Body of pancreas (tissue), 4 donors: ENCODE data around the gene RSL1D1. TPM values are rescaled to one million over a fixed set of nuclear protein-coding genes. Genes with fewer than 3 reads are reported as not detected.

Source experiments
- ATAC-seq: fragments of 150-250 bp; one replicate; pipeline ENCODE4 v1.9.1; 2016
- DNase-seq, 4 donors: peaks; one replicate each; pipeline ENCODE4 v3.0.0-alpha.2; 2019
- H3K27ac ChIP-seq, 4 donors: fragments of 200-600 bp; sonication (generic); 1 replicate in 3 of 4; 2 replicates in 1 of 4; pipeline versions ENCODE4 v1.5.1 to v1.6.1; 2016 to 2019; ENCODE audit warnings: mild to moderate bottlenecking in 1 of 4, mixed read lengths in 1 of 4, moderate library complexity in 1 of 4
- H3K27me3 ChIP-seq, 2 donors: fragments of 200-600 bp; sonication (generic); one replicate each; pipeline ENCODE4 v1.6.0; 2016; ENCODE audit warnings: mild to moderate bottlenecking in 1 of 2
- H3K36me3 ChIP-seq, 2 donors: fragments of 200-600 bp; sonication (generic); replicated peaks in 1 of 2; 2 replicates each; pipeline ENCODE4 v1.5.1; 2016; ENCODE audit warnings: low read depth in 2 of 2; ENCODE audit not compliant: insufficient read depth in 1 of 2
- H3K4me1 ChIP-seq: fragments of 200-600 bp; sonication (generic); one replicate; pipeline ENCODE4 v1.6.0; 2016
- H3K4me3 ChIP-seq, 2 donors: fragments of 200-600 bp; sonication (generic); 1 replicate in 1 of 2; 2 replicates in 1 of 2; pipeline ENCODE4 v1.5.1; 2016 to 2019
- H3K9me3 ChIP-seq, 3 donors: fragments of 200-600 bp; sonication (generic); 1 replicate in 2 of 3; 2 replicates in 1 of 3; pipeline ENCODE4 v1.5.1; 2016
- POLR2A ChIP-seq, 3 donors: fragments of 450-650 bp; IDR thresholded peaks; one replicate each; pipeline ENCODE4 v1.6.1; 2016; ENCODE audit warnings: antibody characterized with exemption in 3 of 3, mild to moderate bottlenecking in 2 of 3
- WGBS, 2 donors: methylation state at CpG; one replicate each; pipeline ENCODE4 v1.1.5; 2017; 5-methylcytosine and 5-hydroxymethylcytosine counted together
- intact Hi-C: fragments of 100-400 bp; cut with DNase I; formaldehyde crosslinking; loops from one replicate; pipeline ENCODE4 v1.15.1; 2023
- total RNA-seq, 2 donors: library from RNA; depleted of rRNA; stranded (reverse); fragments of >200 nt; gene quantifications; one replicate each; pipeline ENCODE4 v1.1.0, GENCODE V29; 2016
- TF ChIP-seq, protein P1 (sequence below), 7 experiments: fragments of 450-650 bp in 4 of 7; fragments of 200-600 bp in 3 of 7; sonication (generic) in 3 of 7; IDR thresholded peaks; one replicate each; pipeline ENCODE4 v1.5.1; 2016 to 2019; ENCODE audit warnings: antibody characterized with exemption in 7 of 7

RSL1D1 gene
- total RNA-seq, 2 donors from 2014 or later: 199 to 246 TPM

- no peak overlapping the region for H3K27ac ChIP-seq
- H3K4me3 ChIP-seq: no peak overlapping the region
- DNase-seq (no peak), ATAC-seq (no peak)
- 97 to 100% methylated on average over 7 to 11 of the region's 11 CpGs for WGBS, 2 donors
- intact Hi-C loops: loop anchor here (10.0 kb wide), 1 partner anchor 58 kb away; no protein-coding TSS in a partner anchor
- peaks cover 4% of the 10 kb centered on the region for H3K4me1 ChIP-seq
- H3K27me3 ChIP-seq: no peaks in the 10 kb centered on the region
- peaks cover 37 to 62% of the 10 kb centered on the region in 2 donors for H3K36me3 ChIP-seq
- no peak for TF ChIP-seq POLR2A (IDR thresholded peaks at IDR 0.05)
- TF ChIP-seq, protein P1, sequence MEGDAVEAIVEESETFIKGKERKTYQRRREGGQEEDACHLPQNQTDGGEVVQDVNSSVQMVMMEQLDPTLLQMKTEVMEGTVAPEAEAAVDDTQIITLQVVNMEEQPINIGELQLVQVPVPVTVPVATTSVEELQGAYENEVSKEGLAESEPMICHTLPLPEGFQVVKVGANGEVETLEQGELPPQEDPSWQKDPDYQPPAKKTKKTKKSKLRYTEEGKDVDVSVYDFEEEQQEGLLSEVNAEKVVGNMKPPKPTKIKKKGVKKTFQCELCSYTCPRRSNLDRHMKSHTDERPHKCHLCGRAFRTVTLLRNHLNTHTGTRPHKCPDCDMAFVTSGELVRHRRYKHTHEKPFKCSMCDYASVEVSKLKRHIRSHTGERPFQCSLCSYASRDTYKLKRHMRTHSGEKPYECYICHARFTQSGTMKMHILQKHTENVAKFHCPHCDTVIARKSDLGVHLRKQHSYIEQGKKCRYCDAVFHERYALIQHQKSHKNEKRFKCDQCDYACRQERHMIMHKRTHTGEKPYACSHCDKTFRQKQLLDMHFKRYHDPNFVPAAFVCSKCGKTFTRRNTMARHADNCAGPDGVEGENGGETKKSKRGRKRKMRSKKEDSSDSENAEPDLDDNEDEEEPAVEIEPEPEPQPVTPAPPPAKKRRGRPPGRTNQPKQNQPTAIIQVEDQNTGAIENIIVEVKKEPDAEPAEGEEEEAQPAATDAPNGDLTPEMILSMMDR (IDR thresholded peaks at IDR 0.05): no peak
- H3K9me3 ChIP-seq: no peaks in the 10 kb centered on the region
Measured at GRCh38 chr16:11843206-11843605, 8.1 kb downstream of the RSL1D1 start.

DNA sequence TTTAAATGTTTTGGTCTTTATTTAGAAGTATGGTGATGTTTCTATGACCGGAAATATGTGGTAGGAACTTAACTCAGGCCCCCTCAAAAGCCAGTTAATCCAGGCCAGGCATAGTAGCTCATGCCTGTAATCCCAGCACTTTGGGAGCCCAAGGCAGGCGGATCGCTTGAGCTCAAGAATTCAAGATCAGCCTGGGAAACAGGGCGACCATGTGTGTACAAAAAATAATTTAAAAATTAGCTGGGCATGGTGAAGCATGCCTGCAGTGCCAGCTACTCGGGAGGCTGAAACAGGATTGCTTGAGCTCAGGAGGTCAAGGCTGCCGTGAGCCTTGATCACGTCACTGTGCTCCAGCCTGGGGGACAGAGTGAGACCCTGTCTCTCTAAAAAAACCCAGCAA lies 10.3 kb downstream of the RSL1D1 start:
- H3K4me1 ChIP-seq: no peaks in the 10 kb centered on the region
- H3K27me3 ChIP-seq: no peaks in the 10 kb centered on the region
- ATAC-seq (no peak), DNase-seq (no peak)
- H3K36me3 ChIP-seq: peaks cover 34 to 71% of the 10 kb centered on the region in 2 donors
- H3K27ac ChIP-seq: no peak overlapping the region
- 94 to 97% methylated on average over 7 of the region's 7 CpGs for WGBS, 2 donors
- intact Hi-C loops: loop anchor here (10.0 kb wide), 1 partner anchor 56 kb away; no protein-coding TSS in a partner anchor
- H3K4me3 ChIP-seq: no peak overlapping the region
- H3K9me3 ChIP-seq: no peaks in the 10 kb centered on the region
- TF ChIP-seq, protein P1 (IDR thresholded peaks at IDR 0.05): no peak
- no peak for TF ChIP-seq POLR2A (IDR thresholded peaks at IDR 0.05)

DNA sequence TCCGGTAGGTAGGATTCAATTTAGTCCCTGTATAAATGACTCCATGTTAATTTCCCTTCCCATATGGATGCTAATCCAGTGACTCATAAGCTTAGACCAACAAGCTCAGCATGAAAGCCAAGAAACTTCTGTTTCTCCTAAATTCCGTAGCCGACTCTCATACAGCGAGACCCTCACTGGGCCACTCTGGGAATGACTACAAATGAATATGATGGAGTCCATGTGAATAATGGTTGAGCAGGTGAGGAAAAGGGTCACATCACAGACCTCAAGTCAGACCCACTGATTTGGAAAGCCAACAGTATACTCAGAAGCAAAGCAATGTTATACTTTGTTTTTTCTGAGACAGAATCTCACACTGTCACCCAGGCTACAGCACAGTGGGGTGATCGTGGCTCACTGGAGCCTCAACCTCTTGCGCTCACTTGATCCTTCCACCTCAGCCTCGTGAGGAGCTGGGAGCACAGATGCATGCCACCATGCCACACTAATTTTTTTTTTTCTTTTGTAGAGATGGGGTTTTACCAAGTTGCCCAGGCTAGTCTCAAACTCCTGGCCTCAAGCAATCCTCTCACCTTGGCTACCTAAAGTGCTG lies 14.6 kb downstream of the RSL1D1 start:
- intact Hi-C loops: no loop called here
- Histone ChIP-seq H3K4me3 (no peak overlapping the region), H3K9me3 (no peaks in the 10 kb centered on the region), H3K27ac (no peak overlapping the region), H3K36me3 (peaks cover 17 to 50% of the 10 kb centered on the region in 2 donors), H3K27me3 (no peaks in the 10 kb centered on the region), H3K4me1 (no peaks in the 10 kb centered on the region)
- 95 to 98% methylated on average over 7 of the region's 7 CpGs for WGBS, 2 donors
- no peak for ATAC-seq
- TF ChIP-seq, protein P1 (IDR thresholded peaks at IDR 0.05): no peak
- no peak for DNase-seq

DNA sequence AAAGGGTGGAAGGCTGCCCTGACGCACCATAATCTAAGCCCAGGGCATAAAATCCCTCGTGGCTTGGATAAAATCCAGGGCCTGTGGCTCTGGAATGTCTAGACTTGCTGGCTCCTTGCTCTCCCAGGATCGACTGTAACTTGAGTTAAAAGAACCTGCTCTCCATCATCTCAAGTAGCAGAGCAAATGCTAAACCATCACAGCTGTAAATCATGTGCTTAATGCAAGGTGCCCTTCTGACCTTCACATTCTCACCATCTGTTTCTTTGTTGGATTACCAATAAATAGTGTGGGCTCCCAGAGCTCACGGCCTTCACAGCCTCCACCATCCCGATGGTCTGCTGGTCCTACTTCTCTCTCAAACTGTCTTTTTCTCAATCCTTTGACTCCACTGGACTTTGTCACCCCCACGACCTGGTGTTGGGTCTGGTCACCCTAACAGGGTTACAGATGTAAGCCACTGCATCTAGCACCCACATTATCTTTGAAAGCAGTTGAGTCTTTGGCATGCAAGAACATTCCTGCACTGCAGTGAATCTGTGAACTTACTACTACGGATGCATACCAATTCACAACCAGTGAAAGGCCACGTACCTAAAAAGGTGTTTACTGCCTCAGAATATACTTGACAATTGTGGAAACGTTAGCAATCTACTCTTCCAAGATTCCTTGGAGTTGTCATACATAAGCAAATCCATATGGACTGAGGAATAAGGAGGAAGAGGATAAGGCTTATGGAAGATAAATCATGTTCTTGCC lies 15.3 kb downstream of the RSL1D1 start:
- H3K9me3 ChIP-seq: no peaks in the 10 kb centered on the region
- H3K4me1 ChIP-seq: no peaks in the 10 kb centered on the region
- DNase-seq (no peak), ATAC-seq (no peak)
- WGBS, 2 donors: 56 to 65% methylated on average over 8 to 9 of the region's 9 CpGs
- no peak overlapping the region for H3K4me3 ChIP-seq
- intact Hi-C loops: no loop called here
- peaks cover 17 to 44% of the 10 kb centered on the region in 2 donors for H3K36me3 ChIP-seq
- no peaks in the 10 kb centered on the region for H3K27me3 ChIP-seq
- TF ChIP-seq, protein P1 (IDR thresholded peaks at IDR 0.05): no peak
- no peak for TF ChIP-seq POLR2A (IDR thresholded peaks at IDR 0.05)
- no peak overlapping the region for H3K27ac ChIP-seq
